ENCODE results near the gene IFI27. TPM values are rescaled to one million over a fixed set of nuclear protein-coding genes. Genes with fewer than 3 reads are reported as not detected.

The IFI27 gene
- total and polyA plus RNA-seq, 10 of the 15 experiments (the other 5 are each of a cell fraction or from before 2014, with no cell fraction given) = 1.1 to 45.5 (median 3.3) TPM

GRCh38 chr14:94079891-94080620 lies 30.5 kb upstream of the IFI27 start:
- CTCF ChIA-PET = interaction anchor here (0.8 to 4.5 kb wide), 9 partner anchors 11 to 140 kb away, joined by 3 to 17 read pairs (median 7); no protein-coding TSS in a partner anchor
- Histone ChIP-seq H4K20me1 (ENCODE audit: control insufficient read depth, insufficient read depth) (peaks cover 5% of the 10 kb centered on the region; the same call in 1 of the 2 replicates), H3K27ac (ENCODE audit: control insufficient read depth, insufficient read depth) (peak overlapping the region; percentile 96), H2AFZ (ENCODE audit: control insufficient read depth, low read depth, low read length) (peak overlapping the region; percentile 98), H3K4me3 (peak overlapping the region; percentile 72), H3K9me3 (replicated peaks; ENCODE audit: control insufficient read depth, insufficient read depth, low read length) (peaks cover 12% of the 10 kb centered on the region), H3K9ac (ENCODE audit: control insufficient read depth, insufficient read depth, low read length) (peak overlapping the region; percentile 98), H3K27me3 (replicated peaks in 1 of 2; ENCODE audit: control insufficient read depth in 2 of 2, insufficient read depth in 2 of 2, low read length in 1 of 2) (no peaks in the 10 kb centered on the region), H3K4me2 (ENCODE audit: control insufficient read depth, insufficient read depth) (peak overlapping the region; percentile 89), H3K36me3 (ENCODE audit: control insufficient read depth in 2 of 2, insufficient read depth in 2 of 2, low read length in 1 of 2) (peaks cover 0 to 20% of the 10 kb centered on the region in 2 experiments; a peak in 3 of 4 replicates), H3K4me1 (ENCODE audit: control insufficient read depth, insufficient read depth, low read length) (peaks cover 3% of the 10 kb centered on the region), H3K79me2 (ENCODE audit: control insufficient read depth, insufficient read depth, low read length) (peaks cover 65% of the 10 kb centered on the region)
- SMC1A ChIA-PET (ENCODE audit: uncharacterized antibody, unreplicated experiment) = interaction anchor here (1.0 to 2.8 kb wide), 7 partner anchors 11 to 140 kb away, joined by 3 to 10 read pairs (median 4); partner anchors contain the start of gene IFI27L2
- in situ Hi-C loops (cut with MboI) (no loop called here), intact Hi-C loops (cut with micrococcal nuclease; ENCODE audit: unreplicated experiment) (loop anchor here (5.0 kb wide), 1 partner anchor 103 kb away; the partner anchor contains the start of gene ASB2)
- TF ChIP-seq RUNX3 (IDR thresholded peaks at IDR 0.05; ENCODE audit: low read length) (peak; percentile 14; the same call in 1 of the 2 replicates), EGR1 (IDR thresholded peaks at IDR 0.05; ENCODE audit: borderline replicate concordance in 1 of 2, low read depth in 2 of 2, low read length in 2 of 2) (no peak), ATF7 (IDR thresholded peaks at IDR 0.05; ENCODE audit: low read depth) (no peak), POLR2AphosphoS2 (IDR thresholded peaks at IDR 0.05; ENCODE audit: low read depth, low read length) (no peak), ZBTB4 (CRISPR knock-in tag; IDR thresholded peaks at IDR 0.05) (no peak)
- WGBS (ENCODE audit: insufficient coverage, insufficient replicate concordance, low lambda C conversion rate, missing lambda C conversion rate) = under 1% methylated on average over 15 of the region's 15 CpGs
- POLR2A ChIA-PET = interaction anchor here (1.1 to 3.0 kb wide), 2 partner anchors 15 to 23 kb away, joined by 3 to 14 read pairs; no protein-coding TSS in a partner anchor
- FAIRE-seq (no peak), ATAC-seq (peak; percentile 28), DNase-seq (ENCODE audit: low read depth, low spot score) (no peak)
- RAD21 ChIA-PET (ENCODE audit: unreplicated experiment) = interaction anchor here (0.5 to 1.8 kb wide), 4 partner anchors 23 to 140 kb away, joined by 3 to 8 read pairs (median 3); partner anchors contain the start of gene IFI27L2
- no TSS peak for BruUV-seq (replicated peaks)
